Lower leg skin (tissue), 3 donors: ENCODE results near the gene ATP8A2.

ENCODE experiments used
- POLR2A ChIP-seq, 2 donors: fragments of 450-650 bp; IDR thresholded peaks; one replicate each; pipeline ENCODE4 v1.6.1; 2016 to 2017; ENCODE audit warnings: antibody characterized with exemption in 2 of 2, mild to moderate bottlenecking in 1 of 2, moderate library complexity in 1 of 2
- TF ChIP-seq, protein P1 (sequence below), 3 donors: fragments of 450-650 bp; IDR thresholded peaks; one replicate each; pipeline ENCODE4 v1.5.1; 2016; ENCODE audit warnings: antibody characterized with exemption in 3 of 3, mild to moderate bottlenecking in 3 of 3, moderate library complexity in 2 of 3

DNA sequence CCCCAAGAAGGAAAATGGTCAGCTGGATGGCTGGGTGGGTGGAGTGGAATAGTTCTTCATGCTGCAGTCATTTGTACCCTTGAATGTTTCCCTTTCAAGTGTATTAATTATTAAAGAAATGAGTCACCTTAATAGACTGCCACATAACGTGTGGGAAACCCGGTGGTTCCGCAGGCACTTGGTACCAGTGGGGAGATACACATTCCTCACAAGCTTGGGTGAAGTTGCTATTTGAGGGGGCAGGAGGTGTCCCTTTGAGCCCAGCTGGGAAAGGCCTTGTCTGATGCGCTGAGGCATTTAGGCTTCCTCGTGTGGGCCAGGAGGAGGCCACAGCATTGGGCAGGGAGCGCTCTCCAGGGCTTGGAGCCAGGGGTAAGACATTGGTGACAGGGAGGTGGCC is 57.7 kb downstream of the ATP8A2 start:
- TF ChIP-seq, protein P1, sequence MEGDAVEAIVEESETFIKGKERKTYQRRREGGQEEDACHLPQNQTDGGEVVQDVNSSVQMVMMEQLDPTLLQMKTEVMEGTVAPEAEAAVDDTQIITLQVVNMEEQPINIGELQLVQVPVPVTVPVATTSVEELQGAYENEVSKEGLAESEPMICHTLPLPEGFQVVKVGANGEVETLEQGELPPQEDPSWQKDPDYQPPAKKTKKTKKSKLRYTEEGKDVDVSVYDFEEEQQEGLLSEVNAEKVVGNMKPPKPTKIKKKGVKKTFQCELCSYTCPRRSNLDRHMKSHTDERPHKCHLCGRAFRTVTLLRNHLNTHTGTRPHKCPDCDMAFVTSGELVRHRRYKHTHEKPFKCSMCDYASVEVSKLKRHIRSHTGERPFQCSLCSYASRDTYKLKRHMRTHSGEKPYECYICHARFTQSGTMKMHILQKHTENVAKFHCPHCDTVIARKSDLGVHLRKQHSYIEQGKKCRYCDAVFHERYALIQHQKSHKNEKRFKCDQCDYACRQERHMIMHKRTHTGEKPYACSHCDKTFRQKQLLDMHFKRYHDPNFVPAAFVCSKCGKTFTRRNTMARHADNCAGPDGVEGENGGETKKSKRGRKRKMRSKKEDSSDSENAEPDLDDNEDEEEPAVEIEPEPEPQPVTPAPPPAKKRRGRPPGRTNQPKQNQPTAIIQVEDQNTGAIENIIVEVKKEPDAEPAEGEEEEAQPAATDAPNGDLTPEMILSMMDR (IDR thresholded peaks at IDR 0.05) = no peak
- TF ChIP-seq POLR2A (IDR thresholded peaks at IDR 0.05) = no peak
